Smooth muscle cell (in vitro differentiated cells): ENCODE results near the gene SRF. TPM values are rescaled to one million over a fixed set of nuclear protein-coding genes. Genes with fewer than 3 reads are reported as not detected.

Source experiments
- DNase-seq: peaks from one replicate; lab custom pipeline; 2025; ENCODE audit not compliant: unreplicated experiment; lab: John Stamatoyannopoulos, UW
- H2AFZ ChIP-seq: fragments of 200-600 bp; sonication (generic); 2 replicates; pipeline ENCODE4 v1.6.0; 2016; ENCODE audit warnings: antibody characterized with exemption, low read depth, mild to moderate bottlenecking
- H3F3A ChIP-seq: fragments of 200-600 bp; sonication (generic); 2 replicates; pipeline ENCODE4 v1.6.0; 2017; ENCODE audit warnings: antibody characterized with exemption, low read depth
- H3K27ac ChIP-seq: fragments of 200-600 bp; sonication (generic); 2 replicates; pipeline ENCODE4 v1.5.1; 2016; ENCODE audit warnings: low read depth, mild to moderate bottlenecking
- H3K27me3 ChIP-seq: fragments of 200-600 bp; sonication (generic); 2 replicates; pipeline ENCODE4 v1.6.1; 2016; ENCODE audit warnings: low read depth, mild to moderate bottlenecking
- H3K36me3 ChIP-seq: fragments of 200-600 bp; sonication (generic); 2 replicates; pipeline ENCODE4 v1.5.1; 2016; ENCODE audit warnings: low read depth
- H3K4me1 ChIP-seq: fragments of 200-600 bp; sonication (generic); 2 replicates; pipeline ENCODE4 v1.5.1; 2016; ENCODE audit warnings: low read depth
- H3K4me2 ChIP-seq: fragments of 200-600 bp; sonication (generic); 2 replicates; pipeline ENCODE4 v1.6.0; 2016; ENCODE audit warnings: mild to moderate bottlenecking
- H3K4me3 ChIP-seq: fragments of 200-600 bp; sonication (generic); 2 replicates; pipeline ENCODE4 v1.5.1; 2016; ENCODE audit warnings: mild to moderate bottlenecking
- H3K79me2 ChIP-seq: fragments of 200-600 bp; sonication (generic); 2 replicates; pipeline ENCODE4 v1.6.0; 2016; ENCODE audit warnings: low read depth, mild to moderate bottlenecking
- H3K9ac ChIP-seq: fragments of 200-600 bp; sonication (generic); 2 replicates; pipeline ENCODE4 v1.6.0; 2016; ENCODE audit warnings: low read depth
- H3K9me3 ChIP-seq: fragments of 200-600 bp; sonication (generic); replicated peaks from 2 replicates; pipeline ENCODE4 v1.5.1; 2016; ENCODE audit warnings: low read depth
- H4K20me1 ChIP-seq: fragments of 200-600 bp; sonication (generic); 2 replicates; pipeline ENCODE4 v1.6.0; 2016; ENCODE audit warnings: low read depth
- WGBS: methylation state at CpG from one replicate; pipeline ENCODE4 v1.1.7; 2016; ENCODE audit warnings: low lambda C conversion rate; 5-methylcytosine and 5-hydroxymethylcytosine counted together
- polyA plus RNA-seq: library from polyadenylated mRNA; unstranded; fragments of >200 nt; fragmentation: Nextera tagmentation; extraction: Ambion mirVana; gene quantifications from 2 replicates; pipeline ENCODE4 v1.2.1, GENCODE V29; 2016
- total RNA-seq: library from RNA; depleted of rRNA; stranded (reverse); fragments of >200 nt; gene quantifications from 2 replicates; pipeline ENCODE4 v1.2.3, GENCODE V29; 2014
- TF ChIP-seq, protein P1 (sequence below): fragments of 200-600 bp; sonication (generic); IDR thresholded peaks from 2 replicates; pipeline ENCODE4 v1.5.1; 2017; ENCODE audit warnings: borderline replicate concordance, mild to moderate bottlenecking, antibody characterized with exemption; ENCODE audit not compliant: insufficient read depth, poor library complexity, severe bottlenecking

Gene SRF
- total and polyA plus RNA-seq, 2 experiments from 2014 or later = 6.8 to 22.9 TPM

DNA sequence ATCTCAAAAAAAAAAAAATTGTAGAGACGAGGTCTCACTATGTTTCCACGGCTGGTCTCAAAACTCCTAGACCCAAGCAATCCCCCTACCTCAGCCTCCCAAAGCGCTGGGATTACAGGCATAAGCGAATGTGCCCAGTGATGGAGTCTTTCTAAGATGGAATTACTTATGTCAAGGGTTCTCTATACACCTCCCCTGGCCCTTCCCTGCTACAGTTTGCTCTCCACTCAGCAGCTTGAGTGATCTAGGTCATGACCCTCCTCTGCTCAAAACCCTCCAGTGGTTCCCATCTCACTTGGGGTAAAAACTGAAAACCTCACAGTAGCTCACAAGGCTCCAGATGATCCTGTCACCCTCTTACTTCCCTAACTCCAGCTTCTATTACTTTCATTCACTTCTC, 60.0 kb downstream of the SRF start:
- Histone ChIP-seq H3K9me3 (no peaks in the 10 kb centered on the region), H3K4me3 (no peak overlapping the region), H2AFZ (no peak overlapping the region), H3K27me3 (peaks cover 13% of the 10 kb centered on the region), H3K36me3 (no peaks in the 10 kb centered on the region), H3K79me2 (no peaks in the 10 kb centered on the region), H4K20me1 (no peaks in the 10 kb centered on the region), H3K27ac (no peak overlapping the region), H3K4me1 (no peaks in the 10 kb centered on the region), H3K9ac (no peak overlapping the region), H3K4me2 (no peak overlapping the region), H3F3A (no peaks in the 10 kb centered on the region)
- WGBS = 90% methylated on average over 4 of the region's 4 CpGs
- TF ChIP-seq, protein P1, sequence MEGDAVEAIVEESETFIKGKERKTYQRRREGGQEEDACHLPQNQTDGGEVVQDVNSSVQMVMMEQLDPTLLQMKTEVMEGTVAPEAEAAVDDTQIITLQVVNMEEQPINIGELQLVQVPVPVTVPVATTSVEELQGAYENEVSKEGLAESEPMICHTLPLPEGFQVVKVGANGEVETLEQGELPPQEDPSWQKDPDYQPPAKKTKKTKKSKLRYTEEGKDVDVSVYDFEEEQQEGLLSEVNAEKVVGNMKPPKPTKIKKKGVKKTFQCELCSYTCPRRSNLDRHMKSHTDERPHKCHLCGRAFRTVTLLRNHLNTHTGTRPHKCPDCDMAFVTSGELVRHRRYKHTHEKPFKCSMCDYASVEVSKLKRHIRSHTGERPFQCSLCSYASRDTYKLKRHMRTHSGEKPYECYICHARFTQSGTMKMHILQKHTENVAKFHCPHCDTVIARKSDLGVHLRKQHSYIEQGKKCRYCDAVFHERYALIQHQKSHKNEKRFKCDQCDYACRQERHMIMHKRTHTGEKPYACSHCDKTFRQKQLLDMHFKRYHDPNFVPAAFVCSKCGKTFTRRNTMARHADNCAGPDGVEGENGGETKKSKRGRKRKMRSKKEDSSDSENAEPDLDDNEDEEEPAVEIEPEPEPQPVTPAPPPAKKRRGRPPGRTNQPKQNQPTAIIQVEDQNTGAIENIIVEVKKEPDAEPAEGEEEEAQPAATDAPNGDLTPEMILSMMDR = no peak
- no peak for DNase-seq

Other genes with a start within 250 kb of the SRF start
- gene CNPY3, start 241.8 kb upstream of the SRF start, total RNA-seq = 16.3 and 20.5 TPM in 2 replicates
- gene CNPY3, start 241.8 kb upstream of the SRF start, polyA plus RNA-seq = 42.6 and 51.4 TPM in 2 replicates
- not detected in 2 replicates for gene GNMT, start 210.5 kb upstream of the SRF start, total RNA-seq
- 0.17 TPM in 1 of 2 replicates, not detected in the other for gene GNMT, start 210.5 kb upstream of the SRF start, polyA plus RNA-seq
- 9.7 and 11.3 TPM in 2 replicates for gene PEX6, start 192.1 kb upstream of the SRF start, total RNA-seq
- 23.4 and 24.6 TPM in 2 replicates for gene PEX6, start 192.1 kb upstream of the SRF start, polyA plus RNA-seq
- gene PPP2R5D, start 186.7 kb upstream of the SRF start, total RNA-seq = 33.4 and 51.3 TPM in 2 replicates
- gene PPP2R5D, start 186.7 kb upstream of the SRF start, polyA plus RNA-seq = 44.1 and 46.4 TPM in 2 replicates
- gene MEA1, start 157.3 kb upstream of the SRF start, total RNA-seq = 71.3 and 86.7 TPM in 2 replicates
- 154 and 161 TPM in 2 replicates for gene MEA1, start 157.3 kb upstream of the SRF start, polyA plus RNA-seq
- 51.5 and 61.8 TPM in 2 replicates for gene KLHDC3, start 157.0 kb upstream of the SRF start, total RNA-seq
- gene KLHDC3, start 157.0 kb upstream of the SRF start, polyA plus RNA-seq = 102 and 113 TPM in 2 replicates
- gene RRP36, start 149.6 kb upstream of the SRF start, total RNA-seq = 56.4 and 64.8 TPM in 2 replicates
- gene RRP36, start 149.6 kb upstream of the SRF start, polyA plus RNA-seq = 71.9 and 72.7 TPM in 2 replicates
- gene CUL7, start 117.4 kb upstream of the SRF start, total RNA-seq = 36.9 and 51.4 TPM in 2 replicates
- gene CUL7, start 117.4 kb upstream of the SRF start, polyA plus RNA-seq = 48.7 and 49.6 TPM in 2 replicates
- 16.4 and 24.0 TPM in 2 replicates for gene MRPL2, start 111.8 kb upstream of the SRF start, total RNA-seq
- 112 and 125 TPM in 2 replicates for gene MRPL2, start 111.8 kb upstream of the SRF start, polyA plus RNA-seq
- gene KLC4, start 111.6 kb upstream of the SRF start, total RNA-seq = 13.2 and 20.0 TPM in 2 replicates
- gene KLC4, start 111.6 kb upstream of the SRF start, polyA plus RNA-seq = 25.3 and 25.7 TPM in 2 replicates
- 376 and 417 TPM in 2 replicates for gene PTK7, start 95.0 kb upstream of the SRF start, total RNA-seq
- gene PTK7, start 95.0 kb upstream of the SRF start, polyA plus RNA-seq = 596 and 598 TPM in 2 replicates
- 18.8 and 22.3 TPM in 2 replicates for gene CUL9, start 10.9 kb downstream of the SRF start, total RNA-seq
- 13.9 and 37.1 TPM in 2 replicates for gene CUL9, start 10.9 kb downstream of the SRF start, polyA plus RNA-seq
- gene DNPH1, start 58.2 kb downstream of the SRF start, total RNA-seq = 18.4 and 33.8 TPM in 2 replicates
- 82.1 and 82.4 TPM in 2 replicates for gene DNPH1, start 58.2 kb downstream of the SRF start, polyA plus RNA-seq
- gene TTBK1, start 72.2 kb downstream of the SRF start, total RNA-seq = not detected in 2 replicates
- 0.17 TPM in 1 of 2 replicates, not detected in the other for gene TTBK1, start 72.2 kb downstream of the SRF start, polyA plus RNA-seq
- not detected in 2 replicates for gene SLC22A7, start 127.0 kb downstream of the SRF start, total RNA-seq
- gene SLC22A7, start 127.0 kb downstream of the SRF start, polyA plus RNA-seq = not detected in 2 replicates
- gene CRIP3, start 137.6 kb downstream of the SRF start, total RNA-seq = not detected in 2 replicates
- gene CRIP3, start 137.6 kb downstream of the SRF start, polyA plus RNA-seq = 0.44 TPM in 1 of 2 replicates, not detected in the other
- 13.8 and 14.7 TPM in 2 replicates for gene ZNF318, start 198.4 kb downstream of the SRF start, total RNA-seq
- gene ZNF318, start 198.4 kb downstream of the SRF start, polyA plus RNA-seq = 5.8 and 6.7 TPM in 2 replicates